Occipital lobe (tissue), 2 donors: ENCODE data around the gene CTTN. TPM values are rescaled to one million over a fixed set of nuclear protein-coding genes. Genes with fewer than 3 reads are reported as not detected.

ENCODE experiments used
- DNase-seq: peaks from one replicate; lab custom pipeline; 2025; lab: John Stamatoyannopoulos, UW
- total RNA-seq: library from RNA; depleted of rRNA; stranded (reverse); fragments of >200 nt; gene quantifications from one replicate; pipeline ENCODE4 v1.2.3, GENCODE V29; 2014

The CTTN gene
- total RNA-seq: 81.3 TPM

DNA sequence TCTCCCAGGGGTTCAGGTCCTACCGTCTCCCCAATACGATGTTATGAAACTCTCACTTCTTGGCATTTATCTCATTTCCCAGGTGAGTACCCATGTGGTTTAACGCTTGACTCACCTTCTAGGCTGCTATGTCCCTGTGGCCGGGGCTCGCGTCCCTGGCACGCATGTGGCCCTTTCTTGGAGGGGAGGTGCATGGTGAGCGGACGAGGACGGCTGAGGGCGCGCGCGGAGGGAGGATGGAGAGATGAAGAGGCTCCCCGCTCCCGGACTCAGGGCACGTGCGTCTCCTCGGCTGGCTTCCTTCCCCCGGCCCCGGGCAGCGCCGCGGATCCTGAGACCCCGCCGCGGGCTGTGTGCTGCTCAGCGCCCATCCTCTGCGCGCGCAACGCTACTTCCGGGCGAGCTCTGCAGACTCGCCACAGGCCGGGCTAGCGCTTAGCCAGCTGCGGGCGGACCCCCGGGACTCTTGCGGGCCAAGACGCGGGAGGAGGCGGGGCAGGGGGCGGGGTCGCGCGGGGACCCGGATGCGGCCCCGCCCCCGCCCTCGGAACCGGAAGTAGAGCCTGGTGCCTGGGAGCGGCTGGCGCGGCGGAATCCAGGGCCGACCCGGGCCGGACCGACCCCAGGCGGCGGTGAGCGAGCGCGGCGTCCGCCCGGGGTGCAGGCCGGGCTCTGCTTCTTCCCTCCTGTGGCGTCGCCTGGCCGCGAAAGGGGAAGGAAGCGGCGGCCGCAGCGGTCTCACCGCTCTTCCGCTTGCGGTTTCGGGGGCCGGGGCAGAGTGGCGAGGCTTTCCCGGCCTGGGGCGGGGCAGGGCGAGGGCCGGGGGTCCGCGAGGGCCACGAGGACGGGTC, at the start of gene CTTN:
TSS of gene CTTN (plus strand) at position 547 of the 851 bp plus-strand sequence. CDS start 8,769 bp downstream, outside the sequence.
- peak; percentile 70 for DNase-seq

DNA sequence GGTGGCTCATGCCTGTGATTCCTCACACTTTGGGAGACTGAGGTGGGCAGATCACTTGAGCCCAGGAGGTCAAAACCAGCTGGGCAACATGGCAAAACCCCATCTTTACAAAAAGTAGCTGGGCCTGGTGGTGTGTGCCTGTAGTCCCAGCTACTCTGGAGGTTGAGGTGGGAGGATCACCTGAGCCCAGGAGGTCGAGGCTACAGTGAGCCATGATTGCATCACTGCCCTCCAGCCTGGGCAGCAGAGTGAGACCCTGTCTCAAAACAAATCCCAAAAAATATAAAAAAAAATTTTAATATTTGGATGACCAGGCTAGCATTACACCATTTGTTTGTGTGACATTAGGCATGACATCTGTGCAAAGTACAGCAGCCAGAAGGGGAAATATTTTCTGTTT, 49.7 kb upstream of the CTTN start:
- no peak for DNase-seq

DNA sequence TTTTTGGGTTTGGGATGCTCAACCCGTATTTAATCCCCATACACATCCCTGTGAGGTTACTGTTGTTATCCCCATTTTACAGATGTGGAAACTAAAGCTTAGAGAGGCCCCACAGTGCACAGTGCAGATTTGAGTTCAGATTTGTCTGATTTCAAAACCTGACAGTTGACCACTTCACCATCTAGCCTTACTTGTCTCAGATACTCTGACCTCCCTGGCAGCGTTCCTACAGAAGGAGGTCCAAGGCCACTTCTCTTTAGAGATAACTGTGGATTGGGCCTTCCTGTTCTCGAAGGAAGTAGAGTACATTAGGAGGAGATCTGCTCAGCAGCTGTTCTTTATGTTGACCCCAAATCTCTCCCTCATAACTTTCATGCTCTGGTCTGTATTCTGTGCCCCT, 46.7 kb upstream of the CTTN start:
- no peak for DNase-seq

DNA sequence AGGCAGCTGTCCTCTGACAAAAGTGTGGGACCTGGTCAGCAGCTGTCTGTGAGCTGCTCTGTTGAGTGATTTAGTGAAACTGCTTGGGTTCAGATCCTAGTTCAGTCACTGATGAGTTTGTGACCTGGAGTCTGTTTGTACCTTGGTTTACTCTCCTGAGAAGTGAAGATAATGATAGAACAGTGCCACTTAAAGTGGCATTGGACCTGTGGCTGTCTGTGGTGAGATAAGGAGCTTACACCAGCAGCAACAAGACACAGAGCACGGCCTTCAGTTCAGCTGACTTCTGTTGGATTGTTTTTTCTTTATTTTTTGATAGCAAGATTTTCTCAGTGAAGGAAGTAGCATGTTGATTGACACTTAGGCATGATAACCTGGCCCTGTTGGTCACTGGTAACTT, 46.2 kb upstream of the CTTN start:
- DNase-seq: no peak

DNA sequence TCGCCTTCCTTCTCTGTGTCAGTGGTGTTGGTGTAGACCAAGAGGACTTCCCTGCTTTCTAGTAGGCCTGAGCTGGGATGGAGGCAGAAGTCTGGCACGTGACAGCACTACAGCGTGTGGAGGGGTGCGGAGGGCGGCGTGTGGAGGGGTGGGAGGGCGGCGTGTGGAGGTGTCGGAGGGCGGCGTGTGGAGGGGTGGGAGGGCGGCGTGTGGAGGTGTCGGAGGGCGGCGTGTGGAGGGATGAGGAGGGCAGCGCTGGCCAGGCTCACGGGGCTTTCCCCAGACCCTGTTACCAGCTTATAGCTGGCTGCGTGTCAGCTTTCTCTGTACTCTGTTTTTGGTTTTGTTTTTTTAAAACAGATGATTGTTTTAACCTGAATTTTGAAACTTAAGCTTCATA, 45.7 kb upstream of the CTTN start:
- DNase-seq: no peak

DNA sequence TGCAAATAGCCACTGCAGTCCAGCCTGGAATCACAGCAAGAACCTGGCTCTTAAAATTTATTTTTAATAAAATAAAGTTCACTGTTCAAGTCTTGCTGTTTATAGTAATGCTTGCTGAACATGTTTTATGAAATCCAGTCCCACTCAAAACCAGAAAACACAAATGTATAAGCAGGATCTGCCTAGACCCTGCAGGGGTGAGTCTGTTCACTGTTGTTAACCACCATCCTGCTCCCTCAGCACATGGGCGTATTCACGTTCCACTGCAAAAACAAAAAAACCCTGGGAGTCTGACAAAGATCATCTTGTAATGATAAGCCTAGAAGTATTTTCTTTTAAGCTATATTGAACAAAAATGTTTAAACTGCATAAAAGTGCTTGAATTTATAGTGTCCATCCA, 45.0 kb upstream of the CTTN start:
- no peak for DNase-seq

DNA sequence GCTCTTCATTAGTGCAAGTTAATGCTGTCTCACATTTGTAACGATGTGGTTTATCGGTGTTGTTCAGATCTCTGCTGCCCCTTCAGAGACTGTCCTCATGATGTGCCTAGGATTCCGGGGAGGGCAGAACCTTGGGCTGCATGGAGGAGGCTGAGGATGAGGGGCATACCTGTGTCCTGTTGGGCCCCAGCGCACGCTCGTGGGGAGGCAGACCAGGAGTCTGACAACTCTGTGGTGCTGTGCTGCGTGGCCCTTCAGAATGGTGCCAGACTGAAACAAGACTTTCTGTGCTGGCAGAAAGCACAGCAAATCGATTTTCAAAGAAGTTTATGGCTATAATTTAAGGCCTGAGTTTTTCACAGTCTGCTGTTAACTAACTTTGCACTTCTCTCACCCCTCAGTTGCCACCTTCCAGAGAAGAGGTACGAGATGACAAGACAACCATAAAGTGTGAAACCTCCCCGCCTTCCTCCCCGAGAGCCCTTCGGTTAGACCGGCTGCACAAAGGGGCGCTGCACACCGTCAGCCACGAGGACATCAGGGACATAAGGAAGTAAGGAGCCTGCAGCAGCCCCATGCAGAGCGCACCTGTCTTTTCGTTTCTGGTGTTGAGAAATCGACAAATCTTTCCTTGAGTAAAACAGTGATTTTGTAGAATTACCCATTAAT, 44.3 kb upstream of the CTTN start:
- DNase-seq: no peak

DNA sequence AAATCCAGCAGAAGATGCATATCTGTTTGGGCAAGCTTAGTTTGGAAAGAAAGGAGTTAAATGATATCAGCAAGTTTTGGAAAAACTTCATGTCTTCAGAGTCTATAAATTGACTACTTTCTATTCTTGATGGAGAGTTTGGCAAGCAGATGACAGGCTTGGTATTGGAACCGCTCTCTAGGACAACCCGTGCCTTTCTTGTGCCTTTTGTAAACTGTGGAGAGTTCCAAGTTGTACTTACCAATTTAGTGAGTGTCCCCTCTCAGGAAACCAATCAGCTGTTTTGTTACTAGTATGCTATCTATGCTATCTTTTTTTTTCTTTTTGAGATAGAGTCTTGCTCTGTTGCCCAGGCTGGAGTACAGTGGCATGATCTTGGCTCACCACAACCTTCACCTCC, 43.7 kb upstream of the CTTN start:
- no peak for DNase-seq

DNA sequence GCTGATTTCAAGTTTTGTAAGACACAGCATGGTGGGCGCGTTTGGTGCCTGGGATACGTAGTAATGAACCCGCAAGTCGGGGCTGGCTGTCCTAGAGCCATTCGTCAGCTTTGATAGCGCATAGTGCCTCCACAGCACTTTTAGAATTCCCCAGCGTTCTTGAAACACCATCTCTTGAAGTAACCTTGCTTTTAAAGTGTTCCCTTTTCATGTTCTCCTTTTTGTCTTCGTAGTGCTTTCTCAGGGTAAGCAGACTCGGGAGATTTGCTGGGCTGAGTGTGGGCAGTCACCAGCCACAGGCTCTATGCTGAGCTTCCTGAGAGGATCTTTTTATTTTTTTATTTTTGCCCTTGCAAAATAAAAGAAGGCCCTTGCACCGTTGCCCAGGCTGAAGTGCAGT, 39.6 kb upstream of the CTTN start:
- DNase-seq: no peak

DNA sequence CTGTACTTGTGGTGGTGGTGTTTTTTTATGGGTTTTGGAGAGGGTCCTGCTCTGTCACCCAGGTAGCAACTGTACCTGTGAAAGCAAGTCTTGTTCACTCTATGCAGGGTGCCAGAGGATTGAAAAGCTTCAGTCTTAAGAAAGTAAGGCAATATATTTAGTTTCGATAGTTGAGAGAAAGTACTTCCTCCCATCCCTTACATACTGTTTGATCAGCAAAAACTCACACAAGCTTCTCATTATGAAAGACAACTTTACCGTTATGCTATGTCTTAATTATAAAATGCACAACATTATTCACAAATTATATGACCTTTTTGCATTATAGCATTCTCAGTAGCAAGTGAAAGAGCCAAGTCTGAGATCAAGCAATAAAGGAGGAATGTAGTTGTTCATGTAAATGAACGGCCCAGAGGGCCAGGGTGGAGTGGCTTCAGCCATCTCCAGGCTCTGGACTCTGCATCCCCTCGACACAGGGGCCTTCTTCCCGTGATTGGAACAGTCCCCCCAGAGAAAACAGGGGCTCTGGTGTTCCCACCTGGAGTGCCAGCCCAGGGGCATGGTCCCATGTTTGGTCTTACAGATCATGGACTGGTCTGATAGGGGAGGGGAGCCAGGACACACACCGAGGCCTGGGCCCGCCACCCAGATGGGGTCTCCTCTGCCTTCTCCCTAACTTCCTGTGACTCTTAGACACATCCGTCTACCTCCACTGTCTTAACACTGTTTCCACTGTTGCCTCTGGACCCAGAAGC, 38.7 kb upstream of the CTTN start:
- DNase-seq: no peak

DNA sequence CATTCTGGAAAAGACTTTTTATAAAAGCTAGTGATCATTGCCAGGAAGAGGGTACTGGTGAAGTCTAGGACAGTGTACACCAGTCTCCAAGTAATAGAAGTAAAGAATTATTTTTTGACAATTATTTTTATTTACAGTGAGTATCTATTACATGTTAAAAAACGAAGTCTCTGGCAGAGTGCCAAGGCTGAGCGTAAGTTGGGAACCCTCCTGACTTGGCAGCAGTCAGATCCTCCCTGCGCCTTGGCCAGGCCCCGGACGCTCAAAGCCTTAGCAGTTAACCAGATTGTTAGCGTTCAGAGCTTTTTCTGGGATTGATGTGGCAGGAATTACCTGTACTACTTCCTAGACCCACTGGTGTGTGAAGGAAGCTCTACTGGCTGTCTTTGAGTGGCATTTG, 38.1 kb upstream of the CTTN start:
- DNase-seq: no peak

DNA sequence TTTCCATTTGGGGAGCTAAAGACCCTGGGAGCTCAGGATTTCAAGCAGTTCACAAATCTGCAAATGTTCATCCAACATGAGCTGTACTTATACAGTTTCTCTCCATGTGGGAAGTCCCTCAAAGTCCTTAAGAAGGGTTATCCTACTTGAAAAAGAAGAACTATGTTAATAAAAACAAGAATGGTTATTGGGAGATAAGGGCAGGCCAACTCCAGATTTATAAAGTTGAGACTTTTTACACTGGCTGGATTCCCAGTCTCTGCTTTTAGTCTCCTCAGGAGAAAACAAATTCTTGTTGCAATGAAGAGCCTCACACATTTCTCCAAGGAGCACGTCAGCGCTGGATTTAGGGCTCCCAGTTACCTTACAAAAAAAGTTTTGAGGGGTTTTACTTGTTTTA, 34.2 kb upstream of the CTTN start:
- no peak for DNase-seq

DNA sequence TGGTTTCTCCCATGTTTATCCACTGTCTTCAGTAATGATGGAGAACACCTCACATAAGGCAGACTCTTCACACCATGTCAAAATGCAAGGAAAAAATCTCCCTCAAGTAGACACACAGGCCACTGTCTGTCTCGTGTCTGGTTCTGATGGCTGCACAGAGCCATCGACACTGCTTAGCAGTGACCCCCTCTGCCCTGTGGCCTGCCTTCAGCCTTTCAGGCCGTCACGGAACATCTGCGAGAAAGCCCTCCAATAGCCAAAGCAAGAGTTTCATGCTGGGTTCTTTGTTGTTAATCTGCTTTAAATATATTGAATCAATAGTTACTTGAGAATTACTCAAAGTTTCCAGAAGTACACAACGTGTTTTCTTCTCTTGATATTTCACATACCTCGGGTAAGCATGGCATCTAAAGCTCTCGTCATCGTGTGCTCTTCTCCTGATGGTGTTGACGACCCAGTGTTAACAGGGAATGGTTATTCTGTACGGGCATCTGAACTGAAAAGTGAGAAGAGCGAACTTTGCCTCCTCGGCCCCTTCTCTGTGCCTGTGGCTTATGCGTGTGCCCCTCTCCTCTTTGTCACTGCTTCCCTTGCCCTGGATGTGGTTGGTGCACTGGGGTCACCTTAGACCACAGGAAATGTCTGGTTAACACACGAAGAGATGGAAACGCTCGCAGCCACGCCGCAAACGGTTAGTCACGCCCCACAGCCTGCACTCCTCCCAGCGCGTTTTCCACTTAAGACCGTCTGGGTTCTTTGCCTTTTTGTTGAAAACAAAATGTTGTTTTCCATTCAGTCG, 33.4 kb upstream of the CTTN start:
- DNase-seq: no peak

DNA sequence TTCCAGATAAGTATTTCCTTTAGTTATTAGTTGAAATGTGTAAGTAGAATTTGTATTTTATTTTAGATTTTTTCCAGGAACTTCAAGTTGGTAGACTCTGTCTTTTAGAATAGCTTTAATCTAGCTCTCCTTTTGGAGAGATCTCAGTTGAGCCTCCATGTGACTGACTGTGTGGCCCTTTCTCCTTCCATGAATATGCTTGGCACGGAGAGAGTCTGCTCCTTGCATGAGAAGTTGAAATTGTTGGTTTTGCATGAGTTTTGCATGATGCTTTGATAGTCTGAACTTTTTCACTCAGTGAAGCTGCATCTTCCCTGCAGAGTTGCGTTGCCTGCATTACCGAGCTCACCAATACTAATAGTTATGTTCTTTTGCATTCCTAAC, 32.8 kb upstream of the CTTN start:
- DNase-seq: no peak

DNA sequence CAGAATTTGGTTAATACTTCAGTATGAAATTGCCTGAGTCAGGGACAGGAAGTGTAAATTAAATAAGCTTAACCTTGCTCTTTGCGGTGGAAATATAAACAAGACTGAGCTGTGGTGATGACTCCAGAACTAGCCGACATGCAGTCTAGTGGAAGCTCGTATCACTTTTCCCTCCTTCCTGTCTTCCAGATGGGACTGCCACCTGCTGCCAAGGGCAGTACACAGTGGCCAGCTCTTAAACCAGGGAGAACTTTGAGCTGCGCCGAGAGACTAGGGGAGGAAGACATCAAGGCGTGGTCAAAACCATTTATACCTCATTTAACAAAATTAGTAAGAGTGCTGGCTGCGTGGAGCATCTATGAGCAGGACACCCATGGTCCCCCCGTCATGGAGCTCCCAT, 31.3 kb upstream of the CTTN start:
- no peak for DNase-seq

DNA sequence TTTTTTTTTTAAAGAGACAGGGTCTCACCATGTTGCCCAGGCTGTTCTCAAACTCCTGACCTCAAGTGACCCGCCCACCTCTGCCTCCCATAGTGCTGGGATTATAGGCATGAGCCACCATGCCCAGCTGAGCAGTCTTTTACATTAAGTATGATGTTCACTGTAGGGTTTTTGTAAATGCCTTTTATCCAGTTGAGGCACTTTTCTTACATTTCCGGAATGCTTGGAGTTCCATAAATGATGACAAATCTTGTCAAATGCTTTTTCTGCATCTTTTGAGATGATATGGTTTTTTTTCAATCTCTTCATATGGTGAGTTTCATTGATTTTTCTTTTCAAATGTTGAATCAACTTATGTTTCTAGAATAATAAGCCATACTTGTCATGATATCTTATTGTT, 29.4 kb upstream of the CTTN start:
- no peak for DNase-seq

DNA sequence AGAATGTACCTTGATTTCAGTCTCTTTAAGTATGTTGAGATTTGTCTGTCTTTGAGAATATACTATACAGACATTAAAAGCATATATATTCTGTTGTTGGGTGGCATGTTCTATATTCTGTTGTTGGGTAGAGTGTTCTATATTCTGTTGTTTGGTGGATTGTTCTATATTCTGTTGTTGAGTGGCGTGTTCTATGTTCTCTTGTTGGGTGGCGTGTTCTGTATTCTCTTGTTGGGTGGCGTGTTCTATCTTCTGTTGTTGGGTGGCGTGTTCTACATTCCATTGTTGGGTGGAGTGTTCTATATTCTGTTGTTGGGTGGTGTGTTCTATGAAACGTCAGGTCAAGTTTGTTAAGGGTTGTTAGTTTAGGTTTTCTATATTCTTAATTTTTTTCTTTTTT, 27.1 kb upstream of the CTTN start:
- DNase-seq: no peak

DNA sequence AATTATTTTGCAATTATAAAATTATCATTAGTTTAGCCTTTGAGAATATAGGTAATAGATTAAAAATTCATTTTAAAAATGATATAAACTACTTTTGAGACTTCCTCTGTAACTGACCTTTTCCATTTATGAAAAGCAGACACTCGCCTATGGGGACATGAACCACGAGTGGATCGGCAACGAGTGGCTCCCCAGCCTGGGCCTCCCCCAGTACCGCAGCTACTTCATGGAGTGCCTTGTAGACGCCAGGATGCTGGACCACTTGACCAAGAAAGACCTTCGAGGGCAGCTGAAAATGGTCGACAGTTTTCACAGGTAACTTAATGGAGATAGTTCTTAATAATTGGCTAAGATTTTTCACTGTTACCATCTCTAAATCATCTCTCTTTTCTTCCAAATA, 26.3 kb upstream of the CTTN start:
- DNase-seq: no peak

DNA sequence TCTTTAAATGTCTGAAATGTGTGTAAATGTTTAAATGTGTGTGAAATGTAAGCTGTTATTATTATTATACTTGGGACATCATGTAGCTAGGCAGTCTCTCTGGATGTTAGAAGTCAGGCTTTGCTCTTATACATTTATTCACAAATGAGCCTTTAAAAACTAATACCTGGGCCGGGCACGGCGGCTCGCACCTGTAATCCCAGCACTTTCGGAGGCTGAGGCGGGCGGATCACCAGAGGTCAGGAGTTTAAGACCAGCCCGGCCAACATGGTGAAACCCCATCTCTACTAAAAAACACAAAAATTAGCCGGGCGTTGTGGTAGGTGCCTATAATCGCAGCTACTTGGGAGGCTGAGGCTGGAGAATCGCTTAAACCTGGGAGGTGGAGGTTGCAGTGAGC, 21.7 kb upstream of the CTTN start:
- no peak for DNase-seq

DNA sequence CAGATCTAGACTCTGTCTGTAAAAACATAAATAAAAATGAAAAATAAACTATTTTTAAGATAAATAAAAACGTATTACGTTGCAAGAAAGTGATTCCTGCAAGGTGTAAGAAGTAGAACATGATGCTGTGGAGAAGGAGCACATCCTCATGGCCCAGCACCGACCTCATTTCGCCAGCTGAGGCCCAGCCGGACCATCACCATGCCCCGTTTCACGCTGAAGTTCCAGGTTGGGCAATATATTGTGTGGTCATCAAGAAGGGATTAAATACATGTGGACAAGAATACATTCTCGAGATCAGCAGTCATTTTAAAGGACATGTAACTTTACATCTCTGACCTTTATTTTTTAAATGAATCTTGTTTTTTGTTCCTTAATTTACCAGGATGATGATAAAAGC, 20.7 kb upstream of the CTTN start:
- no peak for DNase-seq

DNA sequence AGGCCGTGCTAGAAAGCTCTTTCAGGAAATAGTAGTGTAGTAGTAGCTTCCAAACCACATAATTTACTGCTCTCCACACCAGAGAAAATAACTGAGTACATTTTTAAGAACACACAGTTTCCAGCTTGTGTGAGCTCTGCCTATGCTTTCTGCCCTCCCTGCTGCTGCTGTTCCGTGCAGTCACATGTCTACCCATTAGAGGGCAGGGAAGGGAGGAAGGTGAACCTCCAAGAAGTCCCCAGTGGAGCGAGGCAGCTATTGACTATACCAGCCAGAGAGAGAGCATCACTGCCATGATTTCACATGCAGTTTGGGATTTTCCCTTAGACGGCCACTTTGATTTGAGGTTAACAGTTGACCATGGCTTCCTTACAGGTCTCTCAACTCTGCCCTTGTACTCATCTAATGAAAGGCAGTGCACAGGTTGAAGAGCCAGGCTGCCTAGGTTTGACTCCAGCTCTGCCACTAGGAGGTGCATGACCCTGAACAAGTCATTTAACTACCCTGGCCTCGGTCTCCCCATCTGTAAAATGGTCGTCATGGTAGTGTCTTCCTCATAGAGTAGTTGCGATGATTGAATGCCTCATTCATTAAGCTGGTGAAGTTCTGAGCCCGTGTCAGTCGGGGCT, 19.7 kb upstream of the CTTN start:
- DNase-seq: no peak
